ENCODE data around the gene TTLL11.

Gene TTLL11

GRCh38 chr9:121992571-121993212 lies 100.4 kb downstream of the TTLL11 start:
- DNase-seq (ENCODE audit: extremely low read depth, insufficient read length) = no peak
- Histone ChIP-seq H3K4me3 (replicated peaks; ENCODE audit: low read depth, low read length) (no peak overlapping the region), H3K36me3 (ENCODE audit: control insufficient read depth, insufficient read depth, low read length) (no peaks in the 10 kb centered on the region), H3K27me3 (replicated peaks; ENCODE audit: control insufficient read depth, insufficient read depth, low read length) (no peaks in the 10 kb centered on the region)
- peak; percentile 76 for TF ChIP-seq CTCF (IDR thresholded peaks at IDR 0.05; ENCODE audit: insufficient read depth, low read length, poor library complexity, severe bottlenecking)

GRCh38 chr9:121991307-121991661 lies 101.8 kb downstream of the TTLL11 start:
- no peaks in the 10 kb centered on the region for H3K36me3 ChIP-seq (ENCODE audit: control insufficient read depth, insufficient read depth, low read length)
- TF ChIP-seq CTCF (IDR thresholded peaks at IDR 0.05; ENCODE audit: insufficient read depth, low read length, poor library complexity, severe bottlenecking) = no peak
- no peak for DNase-seq (ENCODE audit: extremely low read depth, insufficient read length)
- H3K27me3 ChIP-seq (replicated peaks; ENCODE audit: control insufficient read depth, insufficient read depth, low read length) = no peaks in the 10 kb centered on the region
- no peak overlapping the region for H3K4me3 ChIP-seq (replicated peaks; ENCODE audit: low read depth, low read length)

- H3K4me3 ChIP-seq (replicated peaks; ENCODE audit: low read depth, low read length) = no peak overlapping the region
- H3K27me3 ChIP-seq (replicated peaks; ENCODE audit: control insufficient read depth, insufficient read depth, low read length) = no peaks in the 10 kb centered on the region
- TF ChIP-seq CTCF (IDR thresholded peaks at IDR 0.05; ENCODE audit: insufficient read depth, low read length, poor library complexity, severe bottlenecking) = no peak
- DNase-seq (ENCODE audit: extremely low read depth, insufficient read length) = no peak
- H3K36me3 ChIP-seq (ENCODE audit: control insufficient read depth, insufficient read depth, low read length) = no peaks in the 10 kb centered on the region
These were observed 102.4 kb downstream of the TTLL11 start for GRCh38 chr9:121990600-121991306.

- H3K27me3 ChIP-seq (replicated peaks; ENCODE audit: control insufficient read depth, insufficient read depth, low read length) = no peaks in the 10 kb centered on the region
- H3K4me3 ChIP-seq (replicated peaks; ENCODE audit: low read depth, low read length) = no peak overlapping the region
- no peaks in the 10 kb centered on the region for H3K36me3 ChIP-seq (ENCODE audit: control insufficient read depth, insufficient read depth, low read length)
- no peak for DNase-seq (ENCODE audit: extremely low read depth, insufficient read length)
- no peak for TF ChIP-seq CTCF (IDR thresholded peaks at IDR 0.05; ENCODE audit: insufficient read depth, low read length, poor library complexity, severe bottlenecking)
These were observed 104.1 kb downstream of the TTLL11 start for GRCh38 chr9:121989010-121989409.

GRCh38 chr9:121987314-121987713 lies 105.8 kb downstream of the TTLL11 start:
- DNase-seq (ENCODE audit: extremely low read depth, insufficient read length) = no peak
- no peaks in the 10 kb centered on the region for H3K36me3 ChIP-seq (ENCODE audit: control insufficient read depth, insufficient read depth, low read length)

More at GRCh38 chr9:121987314-121987713, 105.8 kb downstream of the TTLL11 start:
- TF ChIP-seq CTCF (IDR thresholded peaks at IDR 0.05; ENCODE audit: insufficient read depth, low read length, poor library complexity, severe bottlenecking) = no peak
- Histone ChIP-seq H3K4me3 (replicated peaks; ENCODE audit: low read depth, low read length) (no peak overlapping the region), H3K27me3 (replicated peaks; ENCODE audit: control insufficient read depth, insufficient read depth, low read length) (no peaks in the 10 kb centered on the region)
